ENCODE data around the gene OR2B2.

GRCh38 chr6:27871924-27872638, 40.1 kb downstream of the OR2B2 start:
- TF ChIP-seq ZNF335 (tag by site-specific recombination; conservative IDR thresholded peaks at IDR 0.05) (no peak), SETDB1 (IDR thresholded peaks at IDR 0.05; ENCODE audit: insufficient read length, low read length) (no peak), ZNF26 (tag by site-specific recombination; IDR thresholded peaks at IDR 0.05) (no peak), ZNF157 (tag by site-specific recombination; IDR thresholded peaks at IDR 0.05) (no peak), ZNF146 (tag by site-specific recombination; IDR thresholded peaks at IDR 0.05) (no peak)
- TF ChIP-seq, protein P1, sequence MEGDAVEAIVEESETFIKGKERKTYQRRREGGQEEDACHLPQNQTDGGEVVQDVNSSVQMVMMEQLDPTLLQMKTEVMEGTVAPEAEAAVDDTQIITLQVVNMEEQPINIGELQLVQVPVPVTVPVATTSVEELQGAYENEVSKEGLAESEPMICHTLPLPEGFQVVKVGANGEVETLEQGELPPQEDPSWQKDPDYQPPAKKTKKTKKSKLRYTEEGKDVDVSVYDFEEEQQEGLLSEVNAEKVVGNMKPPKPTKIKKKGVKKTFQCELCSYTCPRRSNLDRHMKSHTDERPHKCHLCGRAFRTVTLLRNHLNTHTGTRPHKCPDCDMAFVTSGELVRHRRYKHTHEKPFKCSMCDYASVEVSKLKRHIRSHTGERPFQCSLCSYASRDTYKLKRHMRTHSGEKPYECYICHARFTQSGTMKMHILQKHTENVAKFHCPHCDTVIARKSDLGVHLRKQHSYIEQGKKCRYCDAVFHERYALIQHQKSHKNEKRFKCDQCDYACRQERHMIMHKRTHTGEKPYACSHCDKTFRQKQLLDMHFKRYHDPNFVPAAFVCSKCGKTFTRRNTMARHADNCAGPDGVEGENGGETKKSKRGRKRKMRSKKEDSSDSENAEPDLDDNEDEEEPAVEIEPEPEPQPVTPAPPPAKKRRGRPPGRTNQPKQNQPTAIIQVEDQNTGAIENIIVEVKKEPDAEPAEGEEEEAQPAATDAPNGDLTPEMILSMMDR (tag by site-specific recombination; IDR thresholded peaks at IDR 0.05), result no peak

All from HEK293 (cell line).